Measurements from ENCODE around the gene ADORA3. TPM values are rescaled to one million over a fixed set of nuclear protein-coding genes. Genes with fewer than 3 reads are reported as not detected.

The ADORA3 gene
- total RNA-seq, 2 experiments from 2014 or later, result not detected

GRCh38 chr1:111512132-111512889, 8.9 kb upstream of the ADORA3 start:
- ChIA-PET POLR2A (interaction anchor here (0.6 kb wide), 1 partner anchor 248 kb away, joined by 3 read pairs; no protein-coding TSS in a partner anchor), CTCF (interaction anchor here (1.4 kb wide), 1 partner anchor 235 kb away, joined by 3 read pairs; no protein-coding TSS in a partner anchor)

- POLR2A ChIA-PET, result interaction anchor here (0.6 kb wide), 1 partner anchor 249 kb away, joined by 3 read pairs; no protein-coding TSS in a partner anchor
- CTCF ChIA-PET, result interaction anchor here (0.7 to 1.4 kb wide), 2 partner anchors 141 to 236 kb away, joined by 3 to 4 read pairs; no protein-coding TSS in a partner anchor
Observed at GRCh38 chr1:111511370-111511769, 7.9 kb upstream of the ADORA3 start.

- POLR2A ChIA-PET, result no interaction called here
Observed at GRCh38 chr1:111509997-111510375, 6.6 kb upstream of the ADORA3 start.

GRCh38 chr1:111507411-111508201, 4.2 kb upstream of the ADORA3 start:
- CTCF ChIA-PET, result interaction anchor here (0.6 to 4.1 kb wide), 39 partner anchors 10 to 309 kb away, joined by 3 to 29 read pairs (median 6); partner anchors contain the start of genes INKA2 and RAP1A
- POLR2A ChIA-PET, result interaction anchor here (0.6 to 2.6 kb wide), 12 partner anchors 10 to 207 kb away, joined by 3 to 18 read pairs (median 5); partner anchors contain the start of genes ATP5PB, RAP1A and WDR77

More at GRCh38 chr1:111509997-111510375, 6.6 kb upstream of the ADORA3 start:
- CTCF ChIA-PET, result interaction anchor here (1.1 to 4.1 kb wide), 3 partner anchors 83 to 245 kb away, joined by 3 to 28 read pairs (median 23); no protein-coding TSS in a partner anchor

- POLR2A ChIA-PET, result interaction anchor here (0.9 to 2.5 kb wide), 3 partner anchors 58 to 118 kb away, joined by 3 to 13 read pairs (median 3); partner anchors contain the start of genes ATP5PB, RAP1A and WDR77
Observed at GRCh38 chr1:111506561-111506960, 3.1 kb upstream of the ADORA3 start.

GRCh38 chr1:111505641-111506119, 2.2 kb upstream of the ADORA3 start:
- POLR2A ChIA-PET, result no interaction called here

More at GRCh38 chr1:111506561-111506960, 3.1 kb upstream of the ADORA3 start:
- CTCF ChIA-PET, result interaction anchor here (0.7 to 4.1 kb wide), 10 partner anchors 9 to 232 kb away, joined by 3 to 29 read pairs (median 12); partner anchors contain the start of genes INKA2 and RAP1A

GRCh38 chr1:111504097-111504496, 664 bp upstream of the ADORA3 start:
- POLR2A ChIA-PET, result no interaction called here

More at GRCh38 chr1:111505641-111506119, 2.2 kb upstream of the ADORA3 start:
- CTCF ChIA-PET, result interaction anchor here (1.2 to 2.5 kb wide), 2 partner anchors 23 to 95 kb away, joined by 3 to 10 read pairs; no protein-coding TSS in a partner anchor

GRCh38 chr1:111501645-111502044, 1.8 kb downstream of the ADORA3 start:
- ChIA-PET CTCF (interaction anchor here (0.6 kb wide), 1 partner anchor 270 kb away, joined by 3 read pairs; no protein-coding TSS in a partner anchor), POLR2A (no interaction called here)

More at GRCh38 chr1:111504097-111504496, 664 bp upstream of the ADORA3 start:
- CTCF ChIA-PET, result interaction anchor here (1.0 to 1.2 kb wide), 2 partner anchors 22 to 211 kb away, joined by 3 to 6 read pairs; no protein-coding TSS in a partner anchor

GRCh38 chr1:111499026-111499785, 4.2 kb downstream of the ADORA3 start:
- ChIA-PET CTCF (no interaction called here), POLR2A (no interaction called here)

GRCh38 chr1:111497592-111497991, 5.8 kb downstream of the ADORA3 start:
- CTCF ChIA-PET, result interaction anchor here (1.4 to 1.5 kb wide), 3 partner anchors 10 to 21 kb away, joined by 3 to 9 read pairs (median 4); no protein-coding TSS in a partner anchor
- POLR2A ChIA-PET, result no interaction called here

- POLR2A ChIA-PET, result no interaction called here
- CTCF ChIA-PET, result interaction anchor here (1.0 to 1.4 kb wide), 2 partner anchors 11 to 124 kb away, joined by 4 read pairs; no protein-coding TSS in a partner anchor
Observed at GRCh38 chr1:111496398-111496797, 7.0 kb downstream of the ADORA3 start.

GRCh38 chr1:111491070-111491469, 12.4 kb downstream of the ADORA3 start:
- POLR2A ChIA-PET, result no interaction called here
- CTCF ChIA-PET, result interaction anchor here (1.1 kb wide), 1 partner anchor 17 kb away, joined by 3 read pairs; no protein-coding TSS in a partner anchor

GRCh38 chr1:111490220-111490619, 13.2 kb downstream of the ADORA3 start:
- CTCF ChIA-PET, result interaction anchor here (1.1 kb wide), 1 partner anchor 18 kb away, joined by 3 read pairs; no protein-coding TSS in a partner anchor
- POLR2A ChIA-PET, result no interaction called here

GRCh38 chr1:111489604-111490003, 13.8 kb downstream of the ADORA3 start:
- POLR2A ChIA-PET, result no interaction called here

GRCh38 chr1:111488669-111489068, 14.8 kb downstream of the ADORA3 start:
- ChIA-PET POLR2A (no interaction called here), CTCF (interaction anchor here (0.7 kb wide), 1 partner anchor 28 kb away, joined by 3 read pairs; no protein-coding TSS in a partner anchor)

More at GRCh38 chr1:111489604-111490003, 13.8 kb downstream of the ADORA3 start:
- CTCF ChIA-PET, result no interaction called here

GRCh38 chr1:111487133-111487532, 16.3 kb downstream of the ADORA3 start:
- CTCF ChIA-PET, result no interaction called here

GRCh38 chr1:111486431-111486830, 17.0 kb downstream of the ADORA3 start:
- POLR2A ChIA-PET, result no interaction called here
- CTCF ChIA-PET, result interaction anchor here (0.7 kb wide), 1 partner anchor 246 kb away, joined by 4 read pairs; no protein-coding TSS in a partner anchor

More at GRCh38 chr1:111487133-111487532, 16.3 kb downstream of the ADORA3 start:
- POLR2A ChIA-PET, result no interaction called here

- ChIA-PET CTCF (no interaction called here), POLR2A (no interaction called here)
Observed at GRCh38 chr1:111484391-111485026, 18.9 kb downstream of the ADORA3 start.
